WTC11 (cell line): ENCODE data around the gene ATP2B2.

ENCODE experiments used
- JUN ChIP-seq: sonication (generic); formaldehyde crosslinking; IDR thresholded peaks from 2 replicates; pipeline ENCODE4 v1.8.0; 2023; ENCODE audit warnings: mild to moderate bottlenecking, missing genetic modification reagents
- SMAD3 ChIP-seq: sonication (generic); formaldehyde crosslinking; IDR thresholded peaks from 2 replicates; pipeline ENCODE4 v1.8.0; 2022; ENCODE audit warnings: missing genetic modification reagents, mild to moderate bottlenecking, borderline replicate concordance

- no peak for TF ChIP-seq SMAD3 (CRISPR knock-in tag)
- no peak for TF ChIP-seq JUN
Observed at GRCh38 chr3:10289077-10289476, 216.3 kb downstream of the ATP2B2 start.
